ENCODE measurements around the gene CACNA2D4.

CACNA2D4 gene

GRCh38 chr12:1815814-1816729 lies 102.4 kb downstream of the CACNA2D4 start:
- no peak for DNase-seq (ENCODE audit: low read depth in 2 of 2)

GRCh38 chr12:1815108-1815507 lies 103.3 kb downstream of the CACNA2D4 start:
- no peak for DNase-seq (ENCODE audit: low read depth in 2 of 2)

- no peak for DNase-seq (ENCODE audit: low read depth in 2 of 2)
Observed at GRCh38 chr12:1814266-1814665, 104.2 kb downstream of the CACNA2D4 start.

GRCh38 chr12:1812650-1813302 lies 105.7 kb downstream of the CACNA2D4 start:
- no peak for DNase-seq (ENCODE audit: low read depth in 2 of 2)

- DNase-seq (ENCODE audit: low read depth in 2 of 2), result no peak
Observed at GRCh38 chr12:1811948-1812291, 106.5 kb downstream of the CACNA2D4 start.

GRCh38 chr12:1811281-1811947 lies 107.0 kb downstream of the CACNA2D4 start:
- DNase-seq (ENCODE audit: low read depth in 2 of 2), result peak in 1 of 2 donors; percentile 34

GRCh38 chr12:1810931-1811280 lies 107.5 kb downstream of the CACNA2D4 start:
- no peak for DNase-seq (ENCODE audit: low read depth in 2 of 2)

- no peak for DNase-seq (ENCODE audit: low read depth in 2 of 2)
Observed at GRCh38 chr12:1810201-1810930, 108.1 kb downstream of the CACNA2D4 start.

- DNase-seq (ENCODE audit: low read depth in 2 of 2), result no peak
Observed at GRCh38 chr12:1809591-1810190, 108.8 kb downstream of the CACNA2D4 start.

GRCh38 chr12:1808798-1809480 lies 109.5 kb downstream of the CACNA2D4 start:
- DNase-seq (ENCODE audit: low read depth in 2 of 2), result no peak

GRCh38 chr12:1808036-1808797 lies 110.2 kb downstream of the CACNA2D4 start:
- DNase-seq (ENCODE audit: low read depth in 2 of 2), result no peak

GRCh38 chr12:1807087-1807860 lies 111.2 kb downstream of the CACNA2D4 start:
- DNase-seq (ENCODE audit: low read depth in 2 of 2), result no peak

- DNase-seq (ENCODE audit: low read depth in 2 of 2), result no peak
Observed at GRCh38 chr12:1806301-1807086, 112.0 kb downstream of the CACNA2D4 start.

- no peak for DNase-seq (ENCODE audit: low read depth in 2 of 2)
Observed at GRCh38 chr12:1805441-1806081, 112.9 kb downstream of the CACNA2D4 start.

- DNase-seq (ENCODE audit: low read depth in 2 of 2), result peak; percentile 75 to 83
Observed at GRCh38 chr12:1804545-1805332, 113.7 kb downstream of the CACNA2D4 start.

GRCh38 chr12:1803736-1804135 lies 114.7 kb downstream of the CACNA2D4 start:
- no peak for DNase-seq (ENCODE audit: low read depth in 2 of 2)

- no peak for DNase-seq (ENCODE audit: low read depth in 2 of 2)
Observed at GRCh38 chr12:1801303-1801975, 117.0 kb downstream of the CACNA2D4 start.

Measured in stimulated activated CD4-positive, alpha-beta T cell treated with anti-CD3 and anti-CD28 coated beads, Interleukin-4, amount 100 ng/mL, for 48 hours (primary cell).